GM21825 (cell line): ENCODE measurements around the gene ZNF334.

Source experiments
- ATAC-seq: cut with Tn5 transposase; IDR thresholded peaks from one replicate; pipeline ENCODE4 v1.9.1; 2021; ENCODE audit warnings: mild to moderate bottlenecking, moderate library complexity; ENCODE audit not compliant: unreplicated experiment

The ZNF334 gene

GRCh38 chr20:46488451-46488850, 24.9 kb downstream of the ZNF334 start:
- no peak for ATAC-seq

- no peak for ATAC-seq
These were observed 25.7 kb downstream of the ZNF334 start for GRCh38 chr20:46487628-46488027.

- ATAC-seq, result no peak
These were observed 27.9 kb downstream of the ZNF334 start for GRCh38 chr20:46485431-46485830.

GRCh38 chr20:46484954-46485353, 28.4 kb downstream of the ZNF334 start:
- ATAC-seq, result no peak

GRCh38 chr20:46483879-46484278, 29.5 kb downstream of the ZNF334 start:
- no peak for ATAC-seq

GRCh38 chr20:46482864-46483263, 30.5 kb downstream of the ZNF334 start:
- no peak for ATAC-seq

GRCh38 chr20:46477640-46478039, 35.7 kb downstream of the ZNF334 start:
- no peak for ATAC-seq

GRCh38 chr20:46477225-46477624, 36.1 kb downstream of the ZNF334 start:
- no peak for ATAC-seq

- ATAC-seq, result no peak
These were observed 44.9 kb downstream of the ZNF334 start for GRCh38 chr20:46468508-46468907.

GRCh38 chr20:46464451-46464850, 48.9 kb downstream of the ZNF334 start:
- ATAC-seq, result no peak

GRCh38 chr20:46463852-46464251, 49.5 kb downstream of the ZNF334 start:
- no peak for ATAC-seq

- ATAC-seq, result no peak
These were observed 51.6 kb downstream of the ZNF334 start for GRCh38 chr20:46461808-46462207.

GRCh38 chr20:46458866-46459750, 54.3 kb downstream of the ZNF334 start:
- ATAC-seq, result no peak

GRCh38 chr20:46456255-46457028, 56.9 kb downstream of the ZNF334 start:
- ATAC-seq, result no peak

- no peak for ATAC-seq
These were observed 57.6 kb downstream of the ZNF334 start for GRCh38 chr20:46455729-46456128.
